ENCODE data around the gene PKIG. TPM values are rescaled to one million over a fixed set of nuclear protein-coding genes. Genes with fewer than 3 reads are reported as not detected.

Gene PKIG
- total and polyA plus RNA-seq, 2 of the 8 experiments (the other 6 are each of a cell fraction or from before 2014, with no cell fraction given): 26.7 to 34.3 TPM

DNA sequence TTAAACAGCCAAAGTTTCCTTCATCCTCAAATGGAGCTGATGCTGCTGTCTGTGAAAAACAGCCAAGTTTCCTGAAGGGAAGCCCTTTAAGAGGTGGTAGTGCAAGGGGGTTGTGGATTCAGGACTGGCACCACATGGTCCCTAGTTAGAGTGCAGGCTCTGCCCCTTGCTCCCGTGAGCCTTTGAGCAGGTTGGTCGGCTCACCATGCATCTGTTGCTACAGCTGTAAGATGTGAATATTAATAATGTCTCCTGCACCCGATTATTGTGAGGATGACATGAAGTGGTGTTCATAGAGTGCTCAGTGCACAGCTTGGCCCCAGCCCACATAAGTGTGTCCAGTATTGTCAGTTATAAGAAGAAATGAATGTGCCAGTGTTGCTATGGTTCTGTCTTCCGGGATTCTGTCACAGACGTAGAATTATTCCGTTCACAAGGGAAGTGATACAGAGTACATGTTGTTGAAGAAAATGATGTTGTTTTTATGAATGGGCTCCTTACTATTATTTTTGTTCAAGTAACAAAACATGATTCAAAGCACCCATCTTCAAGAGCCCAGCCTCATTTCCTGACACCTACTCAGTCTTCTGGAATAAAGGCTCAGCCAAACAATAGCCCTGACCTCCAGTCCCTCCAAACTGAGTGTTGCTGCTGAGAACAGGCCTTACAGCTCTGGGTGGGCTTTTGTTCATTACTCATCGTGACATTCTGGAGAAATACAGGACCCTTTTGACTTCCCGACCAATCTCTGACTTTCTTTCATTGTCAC is 2.9 kb upstream of the PKIG start:
- H4K8ac ChIP-seq (ENCODE audit: extremely low read depth, insufficient read depth, low read length): no peak overlapping the region
- FAIRE-seq: no peak
- TF ChIP-seq NRF1 (IDR thresholded peaks at IDR 0.05; ENCODE audit: low read depth, low read length) (no peak), HDAC6 (IDR thresholded peaks at IDR 0.05; ENCODE audit: low read depth, low read length) (no peak), FOSL1 (IDR thresholded peaks at IDR 0.05; ENCODE audit: insufficient read depth, low read depth, low read length) (no peak), RAD21 (IDR thresholded peaks at IDR 0.05 in 1 of 2, conservative IDR thresholded peaks at IDR 0.05 in 1 of 2; ENCODE audit: low read depth in 2 of 2, low read length in 2 of 2) (no peak), YY1 (IDR thresholded peaks at IDR 0.05; ENCODE audit: low read depth, low read length) (no peak), EZH2 (IDR thresholded peaks at IDR 0.05; ENCODE audit: low read depth, low read length, severe bottlenecking) (no peak), PHF8 (conservative IDR thresholded peaks at IDR 0.05; ENCODE audit: low read depth, low read length) (no peak), BACH1 (IDR thresholded peaks at IDR 0.05; ENCODE audit: low read length) (no peak), KDM4A (IDR thresholded peaks at IDR 0.05; ENCODE audit: low read depth, low read length, severe bottlenecking) (no peak), KDM5A (IDR thresholded peaks at IDR 0.05; ENCODE audit: low read length) (no peak), SRF (IDR thresholded peaks at IDR 0.05; ENCODE audit: low read depth, low read length) (no peak), SIX5 (IDR thresholded peaks at IDR 0.05; ENCODE audit: low read depth, low read length) (no peak), CBX8 (IDR thresholded peaks at IDR 0.05; ENCODE audit: borderline replicate concordance, low read depth, low read length) (no peak)

More for the DNA sequence above, 2.9 kb upstream of the PKIG start:
- no peak overlapping the region for H3K14ac ChIP-seq (ENCODE audit: insufficient read length)
- ChIA-PET CTCF (ENCODE audit: partially characterized antibody) (interaction anchor here (1.0 kb wide), 1 partner anchor 10 kb away, joined by 3 read pairs; no protein-coding TSS in a partner anchor), POLR2A (ENCODE audit: partially characterized antibody) (no interaction called here)
- no peak overlapping the region; the same call in 1 of the 2 replicates for H2AK5ac ChIP-seq (ENCODE audit: low read depth, low read length)
- H3K23ac ChIP-seq (ENCODE audit: insufficient read length): no peak overlapping the region
- H4K20me1 ChIP-seq (replicated peaks in 1 of 2; ENCODE audit: control insufficient read depth in 1 of 2, insufficient read depth in 2 of 2, low read length in 2 of 2): peaks cover 0 to 1% of the 10 kb centered on the region in 2 experiments
- no peak overlapping the region for H3K9ac ChIP-seq (replicated peaks in 1 of 4; ENCODE audit: extremely low read depth in 1 of 4, low read depth in 3 of 4, low read length in 3 of 4)
- no peaks in the 10 kb centered on the region for H3K27me3 ChIP-seq (replicated peaks in 1 of 4; ENCODE audit: control insufficient read depth in 3 of 4, extremely low read depth in 1 of 4, insufficient read depth in 3 of 4, low read length in 3 of 4)
- no peak overlapping the region for H2AFZ ChIP-seq (ENCODE audit: low read length)
- H3K4me2 ChIP-seq (ENCODE audit: insufficient read depth in 1 of 2, low read depth in 2 of 2, low read length in 2 of 2): no peak overlapping the region
- H3K4me3 ChIP-seq (ENCODE audit: extremely low read depth in 1 of 4, insufficient read depth in 2 of 4, low read depth in 3 of 4, low read length in 4 of 4): no peak overlapping the region
- no peaks in the 10 kb centered on the region for H3K79me2 ChIP-seq (ENCODE audit: control insufficient read depth in 1 of 2, insufficient read depth in 2 of 2, low read length in 2 of 2)
- H3K27ac ChIP-seq (ENCODE audit: low read depth, low read length): no peak overlapping the region
- H3K9me3 ChIP-seq (ENCODE audit: insufficient read depth in 2 of 2, low read depth in 1 of 2, low read length in 1 of 2): no peaks in the 10 kb centered on the region
- H3K23me2 ChIP-seq (ENCODE audit: low read depth, low read length): no peaks in the 10 kb centered on the region
- H2BK5ac ChIP-seq (ENCODE audit: low read depth, low read length): no peak overlapping the region
- H3K18ac ChIP-seq (ENCODE audit: extremely low read depth, low read length): no peak overlapping the region
- no peak overlapping the region for H2BK15ac ChIP-seq (ENCODE audit: low read length)
- H3K4me1 ChIP-seq (replicated peaks in 1 of 4; ENCODE audit: control insufficient read depth in 3 of 4, insufficient read depth in 4 of 4, low read length in 3 of 4): peaks cover 0 to 5% (median 0%) of the 10 kb centered on the region in 4 experiments; a peak in 2 of 7 replicates
- no peak overlapping the region for H3K56ac ChIP-seq (replicated peaks; ENCODE audit: insufficient read length, low read depth, low read length)
- H4K5ac ChIP-seq (ENCODE audit: insufficient read length, low read depth, low read length): no peak overlapping the region
- no peak overlapping the region for H2BK120ac ChIP-seq (replicated peaks; ENCODE audit: low read depth, low read length)
- no peak overlapping the region for H3K4ac ChIP-seq (replicated peaks; ENCODE audit: insufficient read length, low read depth, low read length)
- no peak overlapping the region for H2BK20ac ChIP-seq (ENCODE audit: low read length)
- 94% methylated on average over 8 of the region's 8 CpGs; no CpG with 5 or more reads in 1 of the 2 experiments for WGBS, 2 experiments (ENCODE audit: extremely low coverage in 1 of 2, insufficient coverage in 1 of 2, insufficient read length in 1 of 2, insufficient replicate concordance in 2 of 2, low coverage in 1 of 2, low lambda C conversion rate in 2 of 2, missing lambda C conversion rate in 1 of 2)
- H4K91ac ChIP-seq (replicated peaks; ENCODE audit: insufficient read length, low read length): no peak overlapping the region
- peaks cover 2% of the 10 kb centered on the region; the same call in 1 of the 2 replicates for H3K79me1 ChIP-seq (ENCODE audit: low read depth, low read length)
- DNase-seq (ENCODE audit: low read depth in 1 of 2, low spot score in 2 of 2): no peak
- no peak overlapping the region for H2BK12ac ChIP-seq (ENCODE audit: low read depth, low read length)
- H3K36me3 ChIP-seq (ENCODE audit: control insufficient read depth in 2 of 4, insufficient read depth in 4 of 4, low read length in 3 of 4): no peaks in the 10 kb centered on the region
